ENCODE data around the gene DUSP22. TPM values are rescaled to one million over a fixed set of nuclear protein-coding genes. Genes with fewer than 3 reads are reported as not detected.
"Not testable (repeated sequence)": the region's sequence is repeated elsewhere in the genome, so short reads cannot be mapped to it uniquely, and the experiment has no call there.

The DUSP22 gene
- total and polyA plus RNA-seq, 4 donors = 28.2 to 42.3 (median 29.7) TPM

DNA sequence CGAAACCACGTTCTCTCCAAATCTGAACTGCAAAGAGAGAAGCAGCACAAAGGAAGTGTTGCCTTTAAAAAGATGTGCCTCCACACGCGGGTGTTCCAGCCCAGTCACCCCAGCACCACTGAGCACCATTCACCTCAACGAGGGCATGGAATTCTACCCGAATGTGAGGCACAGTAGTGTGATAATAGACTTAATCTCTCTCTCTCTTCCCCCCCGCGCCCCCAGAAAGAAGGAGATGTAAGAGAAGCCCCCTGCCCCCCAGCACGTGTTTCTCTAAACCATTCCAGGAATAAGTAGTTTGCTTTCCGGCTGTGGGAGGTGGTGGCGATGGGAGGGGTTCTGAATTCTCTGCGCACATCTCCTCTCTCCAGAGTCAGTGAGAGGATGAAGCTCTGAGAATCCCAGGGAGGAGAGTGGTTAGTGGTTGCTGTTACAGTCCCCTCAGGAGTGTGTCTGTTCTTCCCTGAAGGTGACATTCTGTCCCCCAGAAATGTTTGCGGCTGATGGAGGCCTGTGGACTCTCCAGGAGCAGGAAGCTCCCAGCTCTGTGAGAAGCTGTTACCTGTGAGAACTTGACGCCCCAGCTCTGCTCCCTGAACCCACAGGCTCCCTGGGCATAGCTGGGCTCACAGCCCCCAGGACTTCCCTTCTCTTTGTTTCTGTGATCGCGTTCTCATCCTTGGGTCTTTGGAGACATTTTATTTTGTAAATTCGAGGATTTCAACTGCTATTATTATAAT is 75.8 kb downstream of the DUSP22 start:
- no peak overlapping the region for H3K4me3 ChIP-seq (ENCODE audit: low read depth, low read length)
- WGBS (ENCODE audit: insufficient coverage) = 80% methylated on average over 6 of the region's 17 CpGs
- no peak overlapping the region for H3K27ac ChIP-seq (ENCODE audit: low read depth, low read length)
- H3K4me1 ChIP-seq (ENCODE audit: control insufficient read depth, insufficient read depth, low read length) = peaks cover 3% of the 10 kb centered on the region
- H3K9me3 ChIP-seq (ENCODE audit: control insufficient read depth, insufficient read depth, low read length) = no peaks in the 10 kb centered on the region
- peaks cover 4% of the 10 kb centered on the region for H3K27me3 ChIP-seq (ENCODE audit: control insufficient read depth, insufficient read depth, low read length)
- DNase-seq (ENCODE audit: low read depth in 4 of 6, low spot score in 6 of 6) = no peak
- no peaks in the 10 kb centered on the region for H3K36me3 ChIP-seq (ENCODE audit: control insufficient read depth, insufficient read depth, low read length)

GRCh38 chr6:369559-370431 is 77.5 kb downstream of the DUSP22 start:
- Histone ChIP-seq H3K4me1 (ENCODE audit: control insufficient read depth, insufficient read depth, low read length) (peaks cover 10% of the 10 kb centered on the region), H3K27ac (ENCODE audit: low read depth, low read length) (no peak overlapping the region), H3K36me3 (ENCODE audit: control insufficient read depth, insufficient read depth, low read length) (no peaks in the 10 kb centered on the region), H3K9me3 (ENCODE audit: control insufficient read depth, insufficient read depth, low read length) (no peaks in the 10 kb centered on the region), H3K27me3 (ENCODE audit: control insufficient read depth, insufficient read depth, low read length) (peaks cover 4% of the 10 kb centered on the region), H3K4me3 (ENCODE audit: low read depth, low read length) (no peak overlapping the region)
- DNase-seq (ENCODE audit: low read depth in 4 of 6, low spot score in 6 of 6) = no peak
- WGBS (ENCODE audit: insufficient coverage) = 77% methylated on average over 13 of the region's 13 CpGs

- Histone ChIP-seq H3K36me3 (ENCODE audit: control insufficient read depth, insufficient read depth, low read length) (no peaks in the 10 kb centered on the region), H3K4me1 (ENCODE audit: control insufficient read depth, insufficient read depth, low read length) (peaks cover 10% of the 10 kb centered on the region), H3K27me3 (ENCODE audit: control insufficient read depth, insufficient read depth, low read length) (peaks cover 4% of the 10 kb centered on the region), H3K27ac (ENCODE audit: low read depth, low read length) (no peak overlapping the region), H3K9me3 (ENCODE audit: control insufficient read depth, insufficient read depth, low read length) (no peaks in the 10 kb centered on the region), H3K4me3 (ENCODE audit: low read depth, low read length) (no peak overlapping the region)
- 79% methylated on average over 6 of the region's 6 CpGs for WGBS (ENCODE audit: insufficient coverage)
- no peak for DNase-seq (ENCODE audit: low read depth in 4 of 6, low spot score in 6 of 6)
These were observed 78.3 kb downstream of the DUSP22 start for GRCh38 chr6:370555-370954.

GRCh38 chr6:371851-372250 is 79.6 kb downstream of the DUSP22 start:
- peaks cover 10% of the 10 kb centered on the region for H3K4me1 ChIP-seq (ENCODE audit: control insufficient read depth, insufficient read depth, low read length)
- not testable (repeated sequence) for H3K27me3 ChIP-seq (ENCODE audit: control insufficient read depth, insufficient read depth, low read length); H3K4me3 ChIP-seq (ENCODE audit: low read depth, low read length); H3K36me3 ChIP-seq (ENCODE audit: control insufficient read depth, insufficient read depth, low read length); H3K9me3 ChIP-seq (ENCODE audit: control insufficient read depth, insufficient read depth, low read length); DNase-seq (ENCODE audit: low read depth in 4 of 6, low spot score in 6 of 6); H3K27ac ChIP-seq (ENCODE audit: low read depth, low read length)
- 89% methylated on average over 2 of the region's 2 CpGs for WGBS (ENCODE audit: insufficient coverage)

DNA sequence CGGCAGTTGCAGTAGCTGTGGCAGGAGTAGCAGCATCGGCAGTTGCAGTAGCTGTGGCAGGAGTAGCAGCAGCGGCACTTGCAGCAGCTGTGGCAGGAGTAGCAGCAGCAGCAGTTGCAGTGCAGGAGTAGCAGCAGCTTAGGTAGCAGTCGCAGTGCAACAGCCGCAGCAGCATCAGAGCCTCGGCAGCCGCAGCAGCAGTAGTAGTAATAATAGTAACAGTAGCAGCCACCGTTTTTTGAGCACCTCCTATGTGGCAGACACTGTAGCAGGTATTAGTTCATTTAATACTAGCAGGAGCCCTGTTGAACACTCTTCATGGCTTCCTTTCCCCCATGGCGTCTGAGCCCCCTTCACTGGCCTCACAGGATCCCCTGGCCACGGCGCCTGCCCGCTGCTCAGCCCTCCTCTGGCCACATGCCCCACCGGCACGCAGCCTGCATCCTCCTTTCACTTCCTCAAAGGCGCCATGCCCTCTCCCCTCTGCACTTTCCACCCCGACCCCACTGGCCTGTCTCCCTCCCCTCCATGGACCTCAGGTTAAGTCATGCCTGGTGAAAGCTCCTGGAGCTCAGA is 80.1 kb downstream of the DUSP22 start:
- Histone ChIP-seq H3K4me1 (ENCODE audit: control insufficient read depth, insufficient read depth, low read length) (peaks cover 7% of the 10 kb centered on the region), H3K4me3 (ENCODE audit: low read depth, low read length) (no peak overlapping the region), H3K27ac (ENCODE audit: low read depth, low read length) (no peak overlapping the region), H3K27me3 (ENCODE audit: control insufficient read depth, insufficient read depth, low read length) (peaks cover 4% of the 10 kb centered on the region), H3K36me3 (ENCODE audit: control insufficient read depth, insufficient read depth, low read length) (no peaks in the 10 kb centered on the region), H3K9me3 (ENCODE audit: control insufficient read depth, insufficient read depth, low read length) (no peaks in the 10 kb centered on the region)
- 69% methylated on average over 16 of the region's 16 CpGs for WGBS (ENCODE audit: insufficient coverage)
- no peak for DNase-seq (ENCODE audit: low read depth in 4 of 6, low spot score in 6 of 6)

DNA sequence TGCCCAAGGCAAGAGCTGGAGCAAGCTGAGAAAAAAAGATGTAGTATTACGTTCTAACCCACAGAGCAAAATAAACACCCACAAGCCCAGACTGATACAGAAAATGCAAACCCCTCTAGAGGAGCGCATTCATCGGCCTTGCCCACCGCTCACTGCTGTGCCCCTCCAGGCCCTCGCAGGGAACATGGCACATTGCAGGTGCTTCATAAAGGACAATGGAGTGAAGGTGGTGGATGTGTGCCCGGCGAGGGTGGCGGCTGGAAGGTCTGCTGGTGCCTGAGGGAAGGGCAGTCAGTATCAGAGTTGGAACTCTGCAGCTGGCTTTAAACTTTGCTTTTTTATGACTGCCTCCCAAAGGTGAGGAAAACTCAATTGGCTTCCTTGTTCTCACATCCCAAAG is 80.7 kb downstream of the DUSP22 start:
- peaks cover 7% of the 10 kb centered on the region for H3K4me1 ChIP-seq (ENCODE audit: control insufficient read depth, insufficient read depth, low read length)
- no peaks in the 10 kb centered on the region for H3K36me3 ChIP-seq (ENCODE audit: control insufficient read depth, insufficient read depth, low read length)
- H3K27ac ChIP-seq (ENCODE audit: low read depth, low read length) = no peak overlapping the region
- 88% methylated on average over 7 of the region's 8 CpGs for WGBS (ENCODE audit: insufficient coverage)
- DNase-seq (ENCODE audit: low read depth in 4 of 6, low spot score in 6 of 6) = no peak
- no peaks in the 10 kb centered on the region for H3K9me3 ChIP-seq (ENCODE audit: control insufficient read depth, insufficient read depth, low read length)
- no peak overlapping the region for H3K4me3 ChIP-seq (ENCODE audit: low read depth, low read length)
- peaks cover 4% of the 10 kb centered on the region for H3K27me3 ChIP-seq (ENCODE audit: control insufficient read depth, insufficient read depth, low read length)

- 69% methylated on average over 26 of the region's 26 CpGs for WGBS (ENCODE audit: insufficient coverage)
- peaks cover 4% of the 10 kb centered on the region for H3K27me3 ChIP-seq (ENCODE audit: control insufficient read depth, insufficient read depth, low read length)
- no peak overlapping the region for H3K27ac ChIP-seq (ENCODE audit: low read depth, low read length)
- H3K4me1 ChIP-seq (ENCODE audit: control insufficient read depth, insufficient read depth, low read length) = peaks cover 7% of the 10 kb centered on the region
- H3K4me3 ChIP-seq (ENCODE audit: low read depth, low read length) = no peak overlapping the region
- H3K9me3 ChIP-seq (ENCODE audit: control insufficient read depth, insufficient read depth, low read length) = no peaks in the 10 kb centered on the region
- H3K36me3 ChIP-seq (ENCODE audit: control insufficient read depth, insufficient read depth, low read length) = no peaks in the 10 kb centered on the region
- peak in 2 of 6 donors; percentile 46 to 51 for DNase-seq (ENCODE audit: low read depth in 4 of 6, low spot score in 6 of 6)
These were observed 81.8 kb downstream of the DUSP22 start for GRCh38 chr6:373773-374724.

DNA sequence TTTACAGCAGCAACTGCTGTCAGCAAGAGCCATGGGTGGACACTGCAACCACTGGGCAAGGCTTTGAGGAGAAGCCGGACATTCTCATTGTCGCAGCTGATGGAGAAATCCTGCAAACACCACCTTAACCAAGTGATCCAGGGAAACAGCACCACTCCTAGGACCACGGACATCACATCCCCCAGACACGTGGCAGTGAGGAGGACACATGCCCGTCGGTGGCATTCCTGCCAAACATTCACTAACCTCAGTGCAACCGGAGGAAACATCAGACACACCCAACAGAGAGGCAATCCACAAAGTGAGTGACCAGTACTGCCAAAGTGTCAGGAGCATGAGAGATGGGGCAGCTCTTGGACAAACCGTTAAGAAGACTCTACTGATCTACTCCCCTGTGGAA is 82.7 kb downstream of the DUSP22 start:
- WGBS (ENCODE audit: insufficient coverage) = 78% methylated on average over 8 of the region's 8 CpGs
- Histone ChIP-seq H3K9me3 (ENCODE audit: control insufficient read depth, insufficient read depth, low read length) (no peaks in the 10 kb centered on the region), H3K27me3 (ENCODE audit: control insufficient read depth, insufficient read depth, low read length) (peaks cover 4% of the 10 kb centered on the region), H3K36me3 (ENCODE audit: control insufficient read depth, insufficient read depth, low read length) (no peaks in the 10 kb centered on the region), H3K27ac (ENCODE audit: low read depth, low read length) (no peak overlapping the region), H3K4me1 (ENCODE audit: control insufficient read depth, insufficient read depth, low read length) (peaks cover 7% of the 10 kb centered on the region), H3K4me3 (ENCODE audit: low read depth, low read length) (no peak overlapping the region)
- DNase-seq (ENCODE audit: low read depth in 4 of 6, low spot score in 6 of 6) = no peak
